H1 (cell line): ENCODE data around the gene DAND5.

Experiments
- CTCF ChIP-seq, 3 experiments: IDR thresholded peaks; 1 replicate in 2 of 3; 2 replicates in 1 of 3; pipeline versions ENCODE4 v1.5.1 to v1.6.1; 2011; ENCODE audit warnings: low read length in 3 of 3, mild to moderate bottlenecking in 3 of 3, inconsistent platforms in 2 of 3, low read depth in 1 of 3, moderate library complexity in 1 of 3; ENCODE audit not compliant: insufficient read depth in 1 of 3; ENCODE audit errors: control extremely low read depth in 1 of 3
- POLR2A ChIP-seq, 2 experiments: IDR thresholded peaks; 1 replicate in 1 of 2; 2 replicates in 1 of 2; pipeline ENCODE4 v1.6.1; 2011; ENCODE audit warnings: low read depth in 2 of 2, low read length in 2 of 2, mild to moderate bottlenecking in 2 of 2; ENCODE audit errors: control extremely low read depth in 1 of 2
- RAD21 ChIP-seq, 2 experiments: IDR thresholded peaks in 1 of 2; conservative IDR thresholded peaks in 1 of 2; 2 replicates each; pipeline ENCODE4 v1.6.1; 2011; ENCODE audit warnings: low read depth in 2 of 2, low read length in 2 of 2, improper control_type of control experiment in 1 of 2, inconsistent platforms in 1 of 2, mild to moderate bottlenecking in 1 of 2, moderate library complexity in 1 of 2
- SRF ChIP-seq: IDR thresholded peaks from 2 replicates; pipeline ENCODE4 v1.6.1; 2011; ENCODE audit warnings: mild to moderate bottlenecking, low read depth, low read length, moderate library complexity

- TF ChIP-seq SRF (no peak), RAD21 (IDR thresholded peaks at IDR 0.05 in 1 of 2, conservative IDR thresholded peaks at IDR 0.05 in 1 of 2; ENCODE audit: low read depth in 2 of 2, low read length in 2 of 2) (no peak), CTCF (IDR thresholded peaks at IDR 0.05; ENCODE audit: control extremely low read depth in 1 of 3, insufficient read depth in 1 of 3, low read depth in 1 of 3, low read length in 3 of 3) (no peak), POLR2A (IDR thresholded peaks at IDR 0.05; ENCODE audit: control extremely low read depth in 1 of 2, low read depth in 2 of 2, low read length in 2 of 2) (no peak)
These were observed 21.5 kb downstream of the DAND5 start for GRCh38 chr19:12990853-12991252.
